HCT116 (cell line): ENCODE data around the gene TM7SF2.

Experiments
- EZH2phosphoT487 ChIP-seq: fragments of 200-600 bp; IDR thresholded peaks from 2 replicates; pipeline ENCODE4 v1.6.1; 2018; ENCODE audit warnings: antibody characterized with exemption, borderline replicate concordance
- JUND ChIP-seq: IDR thresholded peaks from 2 replicates; pipeline ENCODE4 v1.6.1; 2012
- YY1 ChIP-seq: IDR thresholded peaks from 2 replicates; pipeline ENCODE4 v1.6.1; 2011; ENCODE audit warnings: low read length, low read depth, moderate library complexity, mild to moderate bottlenecking; ENCODE audit not compliant: insufficient replicate concordance; ENCODE audit errors: extremely low read depth
- TF ChIP-seq, protein P1 (sequence below), 3 experiments: fragments of 200-600 bp in 1 of 3; sonication (generic) in 1 of 3; IDR thresholded peaks in 2 of 3; conservative IDR thresholded peaks in 1 of 3; 2 replicates each; pipeline ENCODE4 v1.5.1; 2012 to 2017; ENCODE audit warnings: low read depth in 2 of 3, low read length in 2 of 3, antibody characterized with exemption in 1 of 3, borderline replicate concordance in 1 of 3, control low read depth in 1 of 3, mild to moderate bottlenecking in 1 of 3, mixed read lengths in 1 of 3, mixed run types in 1 of 3, moderate library complexity in 1 of 3; ENCODE audit not compliant: insufficient read depth in 1 of 3

DNA sequence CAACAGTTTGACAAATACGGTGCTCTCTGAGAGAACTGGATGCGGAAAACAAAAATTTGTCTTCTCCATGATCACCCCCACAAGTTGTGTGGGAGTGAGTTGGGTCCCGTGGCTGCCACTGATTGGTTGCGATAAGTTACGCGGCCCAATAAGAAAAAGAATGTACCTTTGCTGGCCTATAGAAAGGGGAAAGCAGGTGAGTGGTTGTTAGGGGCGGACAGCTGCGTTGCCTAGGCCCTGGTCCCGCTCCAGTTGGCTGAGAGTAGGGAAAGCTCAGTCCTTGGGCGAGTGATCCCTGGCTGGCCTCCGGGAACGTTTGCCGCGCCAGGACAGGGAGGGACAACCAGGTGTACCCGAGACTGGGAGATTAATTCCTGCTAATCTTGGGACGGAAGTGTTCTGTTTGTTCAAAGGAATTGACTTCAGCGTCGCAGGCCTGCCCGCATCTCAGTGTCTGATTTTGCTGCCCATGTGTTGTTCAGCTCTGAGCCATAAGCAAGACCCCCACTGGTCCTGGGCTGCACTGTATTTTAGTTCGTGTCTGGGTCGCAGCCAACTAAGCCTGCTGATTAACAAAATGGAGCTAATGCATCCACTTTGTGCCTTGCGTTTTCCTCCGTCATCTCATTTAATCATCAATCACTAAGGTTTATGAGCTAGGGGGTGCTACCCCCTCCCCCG is 23.4 kb downstream of the TM7SF2 start:
- TF ChIP-seq, protein P1, sequence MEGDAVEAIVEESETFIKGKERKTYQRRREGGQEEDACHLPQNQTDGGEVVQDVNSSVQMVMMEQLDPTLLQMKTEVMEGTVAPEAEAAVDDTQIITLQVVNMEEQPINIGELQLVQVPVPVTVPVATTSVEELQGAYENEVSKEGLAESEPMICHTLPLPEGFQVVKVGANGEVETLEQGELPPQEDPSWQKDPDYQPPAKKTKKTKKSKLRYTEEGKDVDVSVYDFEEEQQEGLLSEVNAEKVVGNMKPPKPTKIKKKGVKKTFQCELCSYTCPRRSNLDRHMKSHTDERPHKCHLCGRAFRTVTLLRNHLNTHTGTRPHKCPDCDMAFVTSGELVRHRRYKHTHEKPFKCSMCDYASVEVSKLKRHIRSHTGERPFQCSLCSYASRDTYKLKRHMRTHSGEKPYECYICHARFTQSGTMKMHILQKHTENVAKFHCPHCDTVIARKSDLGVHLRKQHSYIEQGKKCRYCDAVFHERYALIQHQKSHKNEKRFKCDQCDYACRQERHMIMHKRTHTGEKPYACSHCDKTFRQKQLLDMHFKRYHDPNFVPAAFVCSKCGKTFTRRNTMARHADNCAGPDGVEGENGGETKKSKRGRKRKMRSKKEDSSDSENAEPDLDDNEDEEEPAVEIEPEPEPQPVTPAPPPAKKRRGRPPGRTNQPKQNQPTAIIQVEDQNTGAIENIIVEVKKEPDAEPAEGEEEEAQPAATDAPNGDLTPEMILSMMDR (IDR thresholded peaks at IDR 0.05 in 2 of 3, conservative IDR thresholded peaks at IDR 0.05 in 1 of 3; ENCODE audit: borderline replicate concordance in 1 of 3, insufficient read depth in 1 of 3, low read depth in 2 of 3, low read length in 2 of 3) = no peak
- TF ChIP-seq EZH2phosphoT487 (no peak), JUND (no peak), YY1 (no peak)
